IPS-NIHi11 (cell line): ENCODE data around the gene INPP1.
A peak's percentile ranks its signal among the peaks of the same experiment; 100 is the strongest.

Experiments used
- DNase-seq: peaks from one replicate; pipeline ENCODE4 v3.0.0; 2012; ENCODE audit warnings: mixed read lengths, low spot score

INPP1 gene

DNA sequence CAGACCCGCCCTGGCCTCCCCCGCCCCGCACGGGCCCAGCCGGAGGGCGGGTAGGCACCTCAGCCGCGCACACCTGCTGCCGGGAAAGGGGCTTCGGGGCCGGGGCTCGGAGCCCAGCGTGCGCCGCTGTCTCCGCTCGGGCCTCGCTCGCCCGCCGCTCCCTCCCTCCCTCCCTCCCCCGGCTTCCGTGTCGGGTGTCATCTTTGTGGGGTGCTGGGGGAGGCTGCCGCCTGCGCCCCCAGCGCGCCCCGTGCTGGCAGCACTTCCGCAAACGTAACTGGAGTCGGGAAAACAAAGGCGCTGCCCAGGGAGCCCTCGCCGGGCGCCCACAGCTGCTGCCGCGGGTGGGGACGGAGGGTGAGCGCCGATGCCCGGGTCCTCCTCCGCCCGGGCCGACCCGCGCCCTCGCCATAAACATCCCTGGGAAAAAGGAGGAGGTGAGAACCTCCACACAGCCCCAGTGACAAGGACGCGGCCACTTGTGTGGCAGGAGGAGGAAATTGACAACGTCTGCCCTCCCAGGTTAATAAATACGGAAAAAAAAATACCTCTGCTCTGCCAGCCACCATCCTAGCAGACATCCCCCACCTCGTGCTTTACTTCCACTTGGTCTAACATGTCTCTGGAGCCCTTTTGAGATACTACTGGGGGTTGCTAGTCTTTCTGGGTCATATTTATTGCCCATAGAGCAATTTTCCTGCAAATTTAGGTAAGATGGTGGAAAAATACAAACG lies 65.3 kb downstream of the INPP1 start:
- DNase-seq: peak; percentile 72

DNA sequence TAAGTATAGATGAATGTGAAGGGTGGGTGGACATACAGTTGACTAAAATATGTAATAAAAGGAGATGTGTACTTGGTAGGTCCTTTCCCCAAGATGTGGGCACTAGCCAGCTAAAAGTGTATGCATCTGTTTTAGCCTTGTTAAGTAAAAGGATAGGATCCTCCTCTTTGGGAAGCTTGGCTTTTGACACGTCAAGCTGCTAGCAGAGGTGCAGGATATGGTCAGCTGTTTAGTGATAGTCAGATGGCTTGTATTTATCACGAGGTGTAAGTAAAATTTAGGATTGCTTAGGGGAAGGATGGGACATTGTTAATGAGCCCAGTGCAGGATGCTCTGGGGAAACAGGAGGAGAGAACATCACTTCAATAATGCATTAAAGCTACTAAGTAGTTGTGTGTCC lies 66.2 kb downstream of the INPP1 start:
- DNase-seq: no peak

DNA sequence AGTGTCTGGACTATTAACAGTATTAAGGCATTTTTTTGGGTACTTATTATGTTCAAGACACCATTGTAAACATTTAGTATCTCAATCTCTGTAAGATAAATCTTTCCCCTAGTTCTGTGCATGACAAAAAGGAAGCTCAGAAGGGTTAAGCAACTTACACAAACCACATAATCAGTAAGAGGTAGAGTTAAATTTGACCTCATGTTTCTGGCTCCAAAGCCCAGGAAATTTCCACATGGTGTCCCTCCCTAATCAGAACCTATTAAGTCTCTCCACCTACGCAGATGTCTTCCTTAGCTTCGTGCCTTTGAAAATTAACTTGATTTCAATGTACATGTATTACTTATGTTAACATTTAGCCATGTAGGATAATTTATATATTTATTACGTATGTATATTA lies 66.8 kb downstream of the INPP1 start:
- DNase-seq: no peak

DNA sequence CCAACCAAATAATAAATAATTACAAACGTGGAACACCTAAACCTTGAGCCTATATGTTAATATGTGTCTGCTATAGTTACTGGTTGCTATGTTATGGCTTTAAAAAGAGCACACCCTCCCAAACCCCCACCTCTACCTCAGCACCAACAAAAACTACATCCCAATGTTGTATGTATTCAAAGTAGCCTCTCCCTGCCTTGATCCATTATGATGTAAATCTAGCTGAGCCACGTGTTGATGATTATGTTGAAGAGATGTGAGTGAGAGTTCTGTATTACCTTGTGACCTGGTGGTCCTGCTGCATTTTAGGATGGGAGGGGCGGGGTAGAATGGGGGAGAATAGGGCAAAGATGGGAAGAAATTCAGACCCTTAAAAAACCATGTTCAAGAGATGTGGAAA lies 69.6 kb downstream of the INPP1 start:
- peak; percentile 37 for DNase-seq

DNA sequence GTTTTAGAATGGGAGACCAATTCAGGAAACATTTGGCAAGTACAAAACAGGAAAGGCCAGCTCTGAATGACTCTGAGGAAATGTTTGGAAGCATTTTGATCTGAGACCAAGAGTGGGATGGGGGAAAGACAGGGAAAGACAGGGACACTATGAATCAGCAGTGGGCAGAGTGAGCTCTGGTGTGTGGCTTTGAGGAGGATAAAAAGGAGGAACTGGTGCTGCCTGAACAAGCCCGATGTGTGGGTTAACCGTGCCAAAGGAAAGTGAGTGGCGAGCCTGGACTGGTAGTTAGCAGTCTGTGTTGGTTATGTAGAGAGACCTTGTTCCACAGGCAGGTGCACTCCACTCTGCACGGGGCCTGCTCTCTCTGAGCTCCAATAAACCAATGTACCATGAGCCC lies 70.0 kb downstream of the INPP1 start:
- DNase-seq: no peak

DNA sequence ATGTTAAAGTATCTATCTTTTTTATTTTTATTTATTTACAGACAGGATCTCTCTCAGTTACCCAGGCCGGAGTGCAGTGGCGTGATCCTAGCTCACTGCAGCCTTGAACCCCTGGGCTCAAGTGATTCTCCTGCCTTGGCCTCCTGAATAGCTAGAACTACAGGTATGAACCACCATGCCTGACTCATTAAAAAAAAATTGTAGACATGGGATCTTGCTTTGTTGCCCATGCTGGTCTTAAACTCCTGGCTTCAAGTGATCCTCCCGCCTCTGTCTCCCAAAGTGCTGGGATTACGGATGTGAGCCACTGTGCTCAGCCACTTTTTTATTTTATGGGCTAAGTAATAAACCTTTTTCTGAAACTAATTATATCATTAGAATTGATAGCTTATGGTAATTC lies 71.9 kb downstream of the INPP1 start:
- no peak for DNase-seq

DNA sequence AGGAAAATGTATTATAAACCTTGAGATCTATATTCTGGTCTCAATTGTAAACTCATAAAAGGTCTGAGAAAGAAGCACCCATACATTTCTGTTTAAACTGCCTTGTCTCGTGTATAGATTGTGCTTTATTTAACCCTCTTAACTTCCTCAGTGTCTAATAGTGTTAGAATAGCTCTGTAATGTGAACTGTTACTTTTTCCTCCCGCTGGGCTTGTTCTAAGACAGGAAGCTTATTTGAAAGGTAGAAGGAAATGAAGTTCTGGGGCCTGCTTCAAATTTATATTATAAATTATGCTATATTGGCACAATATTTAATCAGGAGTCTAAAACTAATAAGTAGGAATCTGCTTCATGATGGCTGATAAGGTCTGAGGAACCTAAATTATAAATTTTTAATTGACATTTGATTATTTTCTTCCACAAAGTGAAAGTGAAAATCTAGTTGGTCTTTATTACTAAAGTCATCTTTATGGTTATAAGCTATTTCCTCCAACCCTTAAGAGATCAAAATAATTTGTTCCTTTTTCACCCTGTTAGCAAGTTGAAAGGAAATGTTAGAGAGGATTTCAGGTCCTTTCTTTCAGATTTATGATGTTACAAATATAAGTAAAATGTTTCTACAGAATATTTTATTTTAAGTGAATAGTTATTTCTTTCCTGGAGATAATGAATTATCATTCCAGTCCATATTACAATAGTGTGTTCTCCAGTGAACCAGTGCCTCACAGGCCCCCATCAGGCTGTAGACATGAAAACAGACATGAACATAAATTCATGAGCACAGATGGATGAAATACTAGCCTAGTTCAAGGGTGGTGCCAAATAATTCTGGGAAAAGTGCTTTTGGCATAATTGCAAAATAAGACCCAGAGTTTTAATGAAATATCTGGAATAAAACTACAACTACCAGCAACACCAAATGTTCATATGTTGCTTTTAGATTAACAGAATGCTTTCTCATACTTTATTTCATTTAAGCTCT lies 72.7 kb downstream of the INPP1 start:
- no peak for DNase-seq

DNA sequence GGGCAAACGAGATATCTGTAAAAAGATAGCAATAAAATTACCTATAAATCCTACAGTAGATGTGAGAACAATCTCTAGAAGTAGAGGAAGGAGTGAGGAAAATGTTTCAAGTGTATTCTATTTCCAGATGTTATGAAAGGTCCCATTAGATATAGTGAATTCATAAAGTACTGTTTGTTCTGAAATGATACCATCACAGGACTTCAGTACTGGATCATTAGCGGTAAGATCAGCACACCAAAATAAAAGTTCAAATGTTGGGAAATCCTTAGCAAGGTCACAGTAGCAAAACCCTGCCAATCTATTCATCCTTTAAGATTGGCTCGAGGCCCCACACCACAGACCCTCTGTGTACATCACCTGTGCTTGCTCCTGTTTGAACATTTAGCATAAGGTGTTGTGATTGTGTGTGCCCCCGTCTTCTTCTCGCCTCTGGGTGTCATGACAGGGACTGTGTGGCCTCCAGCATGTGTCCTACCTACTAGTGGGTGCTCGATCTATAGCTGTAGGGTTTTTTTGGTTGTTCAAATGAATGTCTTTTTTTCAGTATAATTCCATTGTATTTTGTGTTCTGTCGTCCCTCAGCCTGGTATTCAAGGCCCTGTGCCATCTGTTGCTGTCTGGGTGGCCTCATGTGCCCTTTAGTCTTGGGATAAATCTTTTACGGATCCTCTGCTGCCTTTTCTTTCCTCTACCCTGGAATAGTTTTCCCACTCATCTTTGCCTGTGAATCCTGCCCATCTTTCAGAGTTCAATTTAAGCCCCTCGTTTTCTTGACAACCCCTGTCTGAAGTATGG lies 73.9 kb downstream of the INPP1 start:
- DNase-seq: no peak

DNA sequence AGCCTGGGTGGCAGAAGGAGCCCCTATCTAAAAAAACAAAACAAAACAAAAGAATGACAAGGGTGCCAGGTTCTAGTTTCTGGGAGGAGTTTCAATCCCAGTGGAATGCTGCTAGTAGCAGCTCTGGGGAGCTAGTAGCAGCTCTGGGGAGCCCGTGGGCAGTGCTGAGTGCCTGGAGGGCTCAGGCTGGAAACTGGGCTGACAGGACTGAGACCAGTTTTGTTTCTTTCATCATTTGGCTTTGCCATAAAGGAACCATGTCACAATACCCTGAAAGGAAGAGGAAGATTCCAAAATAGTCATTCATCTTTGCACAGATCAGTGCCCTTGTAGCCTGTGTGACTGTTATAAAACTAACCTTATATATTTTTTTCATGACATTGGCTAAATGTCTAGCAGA lies 75.3 kb downstream of the INPP1 start:
- DNase-seq: no peak

DNA sequence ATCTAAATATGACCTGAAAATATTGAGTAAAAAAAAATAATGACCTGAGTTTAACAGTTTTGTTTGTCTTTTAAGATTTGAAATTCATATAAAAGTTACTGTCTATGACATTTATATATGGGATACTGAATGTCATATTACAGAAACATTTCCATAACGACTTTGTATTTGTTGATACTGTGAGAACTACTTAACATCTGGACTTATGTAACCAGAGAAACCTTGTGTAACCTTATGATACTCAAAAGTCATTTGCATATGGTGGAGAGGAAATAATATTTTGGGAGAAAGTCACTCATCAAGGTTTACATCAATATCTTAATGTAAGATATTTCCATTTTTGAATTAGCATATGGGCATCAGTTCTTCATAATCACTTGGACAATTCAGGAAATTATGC lies 77.4 kb downstream of the INPP1 start:
- no peak for DNase-seq
